Neuron (in vitro differentiated cells): ENCODE data around the gene ECE1.
"Not testable (repeated sequence)": the region's sequence is repeated elsewhere in the genome, so short reads cannot be mapped to it uniquely, and the experiment has no call there.

Experiments
- H2AFZ ChIP-seq: one replicate; pipeline ENCODE4 v1.6.1; 2013; ENCODE audit warnings: low read depth, mild to moderate bottlenecking, inconsistent platforms, low read length, moderate library complexity
- H3K27me3 ChIP-seq: one replicate; pipeline ENCODE4 v1.6.1; 2013; ENCODE audit warnings: low read length; ENCODE audit not compliant: insufficient read depth
- H3K36me3 ChIP-seq: one replicate; pipeline ENCODE4 v1.6.1; 2013; ENCODE audit warnings: low read length; ENCODE audit not compliant: insufficient read depth
- H3K4me1 ChIP-seq: one replicate; pipeline ENCODE4 v1.6.1; 2013; ENCODE audit warnings: low read length; ENCODE audit not compliant: insufficient read depth
- H3K4me3 ChIP-seq: 2 replicates; pipeline ENCODE4 v1.5.1; 2013; ENCODE audit warnings: mild to moderate bottlenecking, low read length, moderate library complexity
- H3K9me3 ChIP-seq: one replicate; pipeline ENCODE4 v1.6.1; 2013; ENCODE audit warnings: low read length

The ECE1 gene

DNA sequence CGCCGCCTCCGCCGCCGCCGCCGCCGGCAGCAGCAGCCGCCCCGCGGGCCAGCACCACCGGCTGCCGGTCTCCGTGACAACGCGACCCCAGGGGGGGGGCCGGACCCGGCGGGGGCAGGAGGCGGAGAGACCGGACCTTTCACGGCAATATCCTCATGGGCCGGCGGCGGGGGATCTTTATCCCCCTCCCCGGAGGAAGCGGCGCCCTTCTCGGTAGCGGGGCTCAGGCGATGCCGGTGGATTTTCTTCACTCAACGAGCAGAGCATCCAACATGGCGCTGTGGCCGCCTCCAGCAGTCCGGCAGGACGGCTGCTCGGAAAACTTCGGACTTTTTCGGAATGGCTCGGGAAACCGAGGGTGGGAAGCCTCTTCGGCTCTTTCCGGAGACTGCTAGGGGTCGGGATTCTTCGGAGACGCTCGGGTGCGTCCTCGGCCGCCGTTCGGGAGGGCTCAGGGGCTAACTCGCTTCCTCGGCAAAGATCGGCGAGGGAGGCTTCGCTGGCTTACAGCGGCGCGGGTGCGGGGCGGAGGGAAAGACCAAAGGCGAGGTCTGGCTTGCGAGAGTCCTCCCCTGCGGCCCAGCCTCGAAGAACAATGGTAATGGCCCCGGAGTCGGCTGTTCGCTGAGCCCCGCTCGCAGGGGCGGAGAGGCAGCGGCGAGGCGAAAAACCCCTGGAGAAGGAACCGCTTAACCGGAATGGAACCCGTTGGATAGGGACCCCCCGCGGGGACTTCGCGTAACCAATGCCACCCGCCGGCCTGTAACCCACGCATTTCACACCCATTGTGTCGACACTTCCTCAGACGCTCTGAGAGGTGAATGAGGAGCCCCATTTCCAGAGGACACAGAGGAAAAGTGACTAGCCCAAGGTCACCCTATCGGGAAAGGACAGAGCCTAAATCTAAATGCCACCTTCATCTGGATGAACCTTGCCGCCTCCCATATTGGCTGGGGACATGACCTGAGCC lies 113.4 kb downstream of the ECE1 start, which contains the start of gene EIF4G3:
EIF4G3 (minus strand) TSS at position 312 of the 970 bp plus-strand sequence. CDS start 174,155 bp downstream, outside the sequence.
- Histone ChIP-seq H3K4me3 (peak within 1 kb of the TSS; percentile 100), H2AFZ (peak within 1 kb of the TSS; percentile 52), H3K27me3 (no peaks in the 10 kb centered on the region), H3K4me1 (peaks cover 19% of the 10 kb centered on the region), H3K9me3 (no peaks in the 10 kb centered on the region), H3K36me3 (peaks cover 7% of the 10 kb centered on the region)

DNA sequence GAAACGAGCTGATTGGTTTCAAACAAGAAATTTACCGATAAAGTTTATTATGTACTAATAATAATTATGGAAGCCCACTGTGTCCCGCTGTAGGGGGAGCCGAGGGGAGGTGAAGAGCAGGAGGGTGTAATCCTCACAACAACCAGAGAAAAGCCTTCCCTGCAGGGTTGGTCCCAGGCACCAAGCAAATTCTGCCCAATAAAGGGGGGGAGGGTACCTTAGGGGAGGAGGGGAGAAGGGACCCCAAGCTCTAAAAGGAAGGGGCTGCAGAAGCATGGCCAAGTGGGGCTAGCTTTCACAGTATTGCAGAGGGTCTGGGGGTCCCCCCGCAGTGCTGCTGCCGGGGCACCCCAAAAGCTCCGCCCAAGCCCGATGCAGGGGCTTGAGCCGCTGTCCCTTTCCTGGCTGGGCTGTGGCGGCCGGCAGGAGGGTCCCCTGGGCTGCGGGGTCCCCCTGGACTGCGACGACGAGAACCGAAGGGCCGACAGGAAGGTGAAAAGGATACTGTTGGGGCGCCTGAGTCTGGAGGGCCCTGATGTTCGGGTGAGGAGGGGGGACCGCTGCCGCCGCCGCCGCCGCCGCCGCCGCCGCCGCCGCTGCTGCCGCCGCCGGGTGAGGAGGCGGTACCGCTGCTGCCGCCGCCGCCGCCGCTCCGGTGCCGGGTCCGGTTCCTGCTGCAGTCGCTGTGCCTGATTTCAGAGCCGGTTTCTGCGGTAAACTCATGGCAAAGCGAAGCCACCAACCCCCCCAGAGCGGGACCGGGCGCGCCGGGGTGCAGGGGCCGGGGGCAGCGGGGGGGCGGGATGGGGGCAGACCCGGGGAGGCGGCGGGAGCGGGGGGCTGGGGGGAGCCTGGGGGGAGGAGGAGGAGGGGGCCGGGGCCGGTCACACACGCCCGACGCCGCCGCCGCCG lies 114.3 kb downstream of the ECE1 start:
- Histone ChIP-seq H3K4me3 (peak overlapping the region; percentile 100), H3K27me3 (no peaks in the 10 kb centered on the region), H3K4me1 (peaks cover 19% of the 10 kb centered on the region), H3K9me3 (no peaks in the 10 kb centered on the region), H2AFZ (peak overlapping the region; percentile 52), H3K36me3 (peaks cover 14% of the 10 kb centered on the region)

DNA sequence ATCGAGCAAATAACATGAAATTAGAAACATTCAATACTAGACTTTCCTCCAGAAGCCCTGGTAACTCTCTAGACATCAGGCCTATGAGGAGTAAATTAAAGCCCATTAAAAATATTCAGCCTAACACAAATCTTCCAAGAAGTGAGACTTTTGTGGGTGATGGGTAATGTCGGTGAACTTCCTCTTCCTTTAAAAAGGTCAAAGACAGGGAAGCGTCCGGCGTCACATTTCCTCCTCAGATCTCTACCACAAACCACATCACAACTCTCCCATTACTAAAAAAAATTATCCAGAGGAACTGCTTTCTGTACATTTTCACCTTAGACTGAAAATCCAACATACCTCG lies 115.0 kb downstream of the ECE1 start:
- H3K27me3 ChIP-seq = no peaks in the 10 kb centered on the region
- H2AFZ ChIP-seq = no peak overlapping the region
- H3K9me3 ChIP-seq = no peaks in the 10 kb centered on the region
- H3K36me3 ChIP-seq = peaks cover 19% of the 10 kb centered on the region
- H3K4me1 ChIP-seq = peaks cover 19% of the 10 kb centered on the region
- peak overlapping the region; percentile 100 for H3K4me3 ChIP-seq

DNA sequence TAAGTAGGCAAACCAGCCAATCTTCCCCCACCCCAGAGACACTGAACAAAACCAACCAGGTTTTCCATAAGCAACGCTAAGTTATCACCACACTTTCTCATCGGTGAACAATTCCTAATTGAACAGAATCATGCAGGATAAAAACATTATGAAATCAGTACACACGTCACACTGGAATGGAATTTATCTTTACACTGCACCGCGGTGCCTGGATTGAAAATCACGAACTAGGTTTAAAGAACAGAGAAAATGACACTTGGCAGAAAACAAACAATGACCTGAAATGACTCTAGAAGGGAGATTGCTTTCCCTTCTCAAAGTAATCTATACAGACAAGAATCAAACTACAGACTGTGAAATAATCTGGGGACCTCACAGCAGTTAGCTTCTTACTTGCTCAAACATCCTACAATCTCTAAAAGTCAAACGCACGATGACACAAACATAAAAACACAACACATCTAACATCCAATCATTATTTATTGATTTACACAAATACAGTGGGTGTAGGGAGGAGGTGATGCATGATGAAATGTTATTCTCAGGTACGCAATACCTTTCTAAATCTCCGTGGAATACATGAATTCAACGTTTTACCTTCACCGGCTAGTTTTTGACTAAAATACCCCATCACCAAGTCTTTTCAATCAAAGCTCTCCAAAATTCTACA lies 115.5 kb downstream of the ECE1 start:
- Histone ChIP-seq H3K27me3 (no peaks in the 10 kb centered on the region), H3K4me3 (peak overlapping the region; percentile 100), H2AFZ (no peak overlapping the region), H3K9me3 (no peaks in the 10 kb centered on the region), H3K4me1 (peaks cover 19% of the 10 kb centered on the region), H3K36me3 (peaks cover 22% of the 10 kb centered on the region)

DNA sequence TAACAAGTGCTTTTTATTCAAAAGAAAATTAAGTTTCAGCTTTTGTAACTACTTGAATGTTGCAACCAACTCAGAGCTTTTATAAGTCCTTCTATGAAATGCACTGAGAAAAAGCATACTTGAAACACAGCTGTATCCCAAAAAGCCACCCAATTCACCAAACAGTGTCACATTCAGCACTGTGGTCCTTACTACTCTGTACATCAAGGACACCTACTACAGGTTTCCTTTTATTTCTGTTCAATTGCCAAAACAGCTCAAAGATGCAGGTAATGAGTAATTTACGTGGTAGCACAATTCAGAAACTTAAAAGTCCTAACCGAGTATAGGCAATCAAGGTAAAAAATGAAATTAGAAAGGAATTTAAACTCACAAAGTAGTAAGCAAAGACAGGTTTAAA lies 116.0 kb downstream of the ECE1 start:
- Histone ChIP-seq H3K9me3 (no peaks in the 10 kb centered on the region), H3K27me3 (no peaks in the 10 kb centered on the region), H3K36me3 (peaks cover 22% of the 10 kb centered on the region), H3K4me1 (peaks cover 19% of the 10 kb centered on the region), H2AFZ (no peak overlapping the region), H3K4me3 (peak overlapping the region; percentile 100)

DNA sequence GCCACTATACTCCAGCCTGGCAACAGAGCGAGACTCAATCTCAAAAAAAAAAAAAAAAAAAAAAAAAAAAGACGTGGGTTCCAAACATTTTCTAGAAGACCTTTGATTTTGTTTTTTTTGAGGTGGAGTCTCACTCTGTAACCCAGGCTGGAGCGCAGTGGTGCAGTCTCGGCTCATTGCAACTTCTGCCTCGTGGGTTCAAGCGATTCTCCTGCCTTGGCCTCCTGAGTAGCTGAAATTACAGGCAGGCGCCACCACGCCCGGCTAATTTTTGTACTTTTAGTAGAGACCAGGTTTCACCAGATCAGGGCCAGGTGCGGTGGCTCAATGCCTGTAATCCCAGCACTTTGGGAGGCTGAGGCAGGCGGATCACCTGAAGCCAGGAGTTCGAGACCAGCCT lies 117.2 kb downstream of the ECE1 start:
- not testable (repeated sequence) for H3K4me3 ChIP-seq, H3K27me3 ChIP-seq, H3K9me3 ChIP-seq, H2AFZ ChIP-seq
- peaks cover 32% of the 10 kb centered on the region for H3K36me3 ChIP-seq
- H3K4me1 ChIP-seq = peaks cover 19% of the 10 kb centered on the region

DNA sequence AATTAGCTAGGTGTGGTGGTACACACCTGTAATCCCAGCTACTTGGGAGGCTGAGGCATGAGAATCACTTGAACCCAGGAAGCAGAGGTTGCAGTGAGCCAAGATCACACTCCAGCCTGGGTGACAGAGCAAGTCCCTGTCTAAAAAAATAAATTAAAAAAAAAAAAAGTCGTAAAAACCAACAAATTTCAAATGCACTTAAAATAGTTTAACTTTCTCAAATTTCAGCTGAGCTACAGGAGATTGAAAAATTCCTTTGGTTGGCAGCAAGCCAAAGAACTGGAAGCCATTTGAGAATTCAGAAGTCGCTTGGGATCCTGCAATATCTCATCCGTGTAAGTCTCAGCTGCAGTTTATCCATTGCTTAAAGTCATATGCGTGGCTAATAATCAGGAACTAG lies 119.4 kb downstream of the ECE1 start:
- not testable (repeated sequence) for H3K4me3 ChIP-seq, H3K27me3 ChIP-seq, H2AFZ ChIP-seq, H3K9me3 ChIP-seq
- Histone ChIP-seq H3K4me1 (peaks cover 16% of the 10 kb centered on the region), H3K36me3 (peaks cover 40% of the 10 kb centered on the region)

DNA sequence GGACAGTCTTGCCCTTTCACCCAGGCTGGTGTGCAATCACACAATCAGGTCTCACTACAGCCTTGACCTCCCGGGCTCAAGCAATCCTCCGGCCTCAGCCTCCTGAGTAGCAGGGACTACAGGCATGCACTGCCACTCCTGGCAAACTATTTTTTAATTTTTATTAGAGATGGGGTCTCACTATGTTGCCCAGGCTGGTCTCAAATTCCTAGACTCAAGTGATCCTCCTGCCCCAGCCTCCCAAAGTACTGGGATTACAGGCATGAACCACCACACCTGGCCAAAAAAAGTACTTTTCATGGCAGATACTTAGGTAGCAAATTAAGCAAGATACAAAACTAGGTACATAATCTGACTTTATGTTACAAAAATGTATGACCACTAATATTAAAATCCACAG lies 121.8 kb downstream of the ECE1 start:
- Histone ChIP-seq H2AFZ (no peak overlapping the region), H3K4me3 (no peak overlapping the region), H3K4me1 (no peaks in the 10 kb centered on the region), H3K36me3 (peaks cover 55% of the 10 kb centered on the region), H3K27me3 (no peaks in the 10 kb centered on the region), H3K9me3 (peaks cover 7% of the 10 kb centered on the region)
